Esophagus (tissue), 2 donors: Measurements from ENCODE around the gene MORN2. TPM values are rescaled to one million over a fixed set of nuclear protein-coding genes. Genes with fewer than 3 reads are reported as not detected.

Experiments
- H3K27ac ChIP-seq, 2 donors: one replicate each; pipeline ENCODE4 v1.5.1; 2013; ENCODE audit warnings: low read depth in 2 of 2, mild to moderate bottlenecking in 2 of 2, inconsistent platforms in 1 of 2, low read length in 1 of 2, moderate library complexity in 1 of 2
- H3K27me3 ChIP-seq, 2 donors: one replicate each; pipeline ENCODE4 v1.6.1; 2013; ENCODE audit warnings: low read length in 2 of 2, control low read depth in 1 of 2, mild to moderate bottlenecking in 1 of 2; ENCODE audit not compliant: insufficient read depth in 2 of 2, control insufficient read depth in 1 of 2
- H3K36me3 ChIP-seq, 2 donors: one replicate each; pipeline ENCODE4 v1.6.1; 2013; ENCODE audit warnings: low read length in 1 of 2; ENCODE audit not compliant: control insufficient read depth in 2 of 2, insufficient read depth in 2 of 2
- H3K4me1 ChIP-seq, 2 donors: one replicate each; pipeline ENCODE4 v1.6.1; 2013; ENCODE audit warnings: low read length in 1 of 2; ENCODE audit not compliant: control insufficient read depth in 2 of 2, insufficient read depth in 2 of 2
- H3K4me3 ChIP-seq, 2 donors: one replicate each; pipeline ENCODE4 v1.5.1; 2013; ENCODE audit warnings: low read length in 2 of 2, mild to moderate bottlenecking in 2 of 2, low read depth in 1 of 2, moderate library complexity in 1 of 2
- H3K9me3 ChIP-seq, 2 donors: one replicate each; pipeline ENCODE4 v1.6.1; 2013; ENCODE audit warnings: mild to moderate bottlenecking in 2 of 2, low read depth in 1 of 2, low read length in 1 of 2, moderate library complexity in 1 of 2; ENCODE audit not compliant: control insufficient read depth in 2 of 2, insufficient read depth in 1 of 2
- WGBS, 2 donors: extraction: QIAGEN DNeasy Blood & Tissue Kit; methylation state at CpG; one replicate each; pipeline ENCODE4 v1.1.7; 2013; 5-methylcytosine and 5-hydroxymethylcytosine counted together
- polyA plus RNA-seq, 2 donors: library from polyadenylated mRNA; stranded (reverse); fragments of 200-250 nt; gene quantifications; one replicate each; pipeline ENCODE4 v1.2.3, GENCODE V29; 2013
- donor health status: healthy with polysubstance abuse.
- donor health status: Bipolar disorder and iron deficiency.

The MORN2 gene
- polyA plus RNA-seq, 2 donors, result 17.7 to 23.1 TPM

DNA sequence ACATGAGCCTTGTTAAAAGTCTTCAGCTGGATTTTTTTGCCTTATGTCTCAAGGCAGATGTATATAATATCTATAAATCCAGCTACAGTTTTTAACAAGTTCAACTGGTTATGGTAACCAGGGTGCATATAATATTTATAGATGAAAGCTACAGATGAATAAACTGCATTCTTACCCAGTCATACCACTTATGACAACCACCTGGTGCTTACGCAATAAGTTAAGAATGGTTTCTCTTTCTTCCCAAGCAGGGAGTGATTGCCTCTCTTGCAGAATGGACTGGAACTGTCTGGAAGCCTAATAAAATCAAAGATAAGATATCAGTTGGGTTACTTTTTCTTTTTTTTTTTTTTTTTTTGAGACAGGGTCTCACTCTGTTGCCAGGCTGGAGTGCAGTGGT is 19.6 kb upstream of the MORN2 start:
- H3K27me3 ChIP-seq, result no peaks in the 10 kb centered on the region
- WGBS, 2 donors, result 86 to 100% methylated on average over 1 of the region's 1 CpG
- peaks cover 0 to 7% of the 10 kb centered on the region in 2 donors for H3K36me3 ChIP-seq
- peak overlapping the region in 1 of 2 donors; percentile 57 for H3K27ac ChIP-seq
- H3K4me1 ChIP-seq, result no peaks in the 10 kb centered on the region
- no peak overlapping the region for H3K4me3 ChIP-seq
- no peaks in the 10 kb centered on the region for H3K9me3 ChIP-seq

DNA sequence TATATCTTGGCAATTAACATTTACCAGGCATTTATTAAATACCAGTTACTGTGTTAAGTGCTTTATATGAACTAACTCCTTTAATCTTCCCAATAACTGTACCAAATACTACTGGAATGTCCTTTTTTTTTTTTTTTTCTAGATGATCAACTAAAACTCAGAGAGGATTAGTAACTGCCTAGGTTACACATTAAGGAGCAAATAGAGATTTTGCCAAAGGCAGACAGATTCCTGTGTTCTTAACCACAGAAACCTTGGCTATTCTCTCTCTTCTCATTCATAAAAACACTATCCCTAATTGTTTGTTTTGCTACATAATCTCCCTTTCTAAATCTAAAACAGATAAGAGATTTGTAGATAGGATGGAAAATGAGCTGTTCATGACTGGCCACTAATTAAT is 13.3 kb upstream of the MORN2 start:
- Histone ChIP-seq H3K27me3 (no peaks in the 10 kb centered on the region), H3K9me3 (no peaks in the 10 kb centered on the region), H3K27ac (no peak overlapping the region), H3K4me3 (no peak overlapping the region), H3K4me1 (no peaks in the 10 kb centered on the region), H3K36me3 (peaks cover 0 to 3% of the 10 kb centered on the region in 2 donors)

DNA sequence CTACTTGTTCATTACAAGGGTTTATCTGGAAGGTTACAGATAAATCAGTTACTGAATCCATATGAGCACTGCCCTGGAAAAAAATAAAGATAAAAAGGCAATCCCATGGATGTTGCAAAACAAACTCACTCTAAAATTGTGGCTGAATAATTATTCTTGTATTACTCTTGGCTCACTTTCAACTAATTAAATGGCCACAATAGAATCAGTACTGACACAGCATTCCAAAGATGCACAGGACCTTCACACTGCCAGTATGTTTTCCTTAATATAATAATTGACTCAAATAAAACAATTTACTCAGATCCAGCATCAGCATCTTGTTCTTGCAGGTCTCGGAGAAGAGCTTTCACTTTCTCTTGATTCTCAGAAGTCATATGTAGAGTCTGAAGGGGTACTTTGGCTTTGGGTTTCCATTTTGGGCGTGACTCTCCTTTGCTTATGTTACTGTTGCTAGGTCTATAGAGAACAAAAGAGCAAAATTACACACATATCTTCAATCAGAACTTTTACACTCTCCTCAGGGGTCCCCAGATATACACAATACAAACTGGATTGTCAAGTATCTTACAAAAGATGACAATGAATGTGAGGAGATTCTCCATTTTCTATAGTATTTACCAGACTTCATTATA is 12.6 kb upstream of the MORN2 start:
- Histone ChIP-seq H3K36me3 (peaks cover 0 to 3% of the 10 kb centered on the region in 2 donors), H3K27ac (no peak overlapping the region), H3K9me3 (no peaks in the 10 kb centered on the region), H3K4me3 (no peak overlapping the region), H3K27me3 (no peaks in the 10 kb centered on the region), H3K4me1 (no peaks in the 10 kb centered on the region)
- WGBS, 2 donors, result 69 to 80% methylated on average over 2 of the region's 2 CpGs

DNA sequence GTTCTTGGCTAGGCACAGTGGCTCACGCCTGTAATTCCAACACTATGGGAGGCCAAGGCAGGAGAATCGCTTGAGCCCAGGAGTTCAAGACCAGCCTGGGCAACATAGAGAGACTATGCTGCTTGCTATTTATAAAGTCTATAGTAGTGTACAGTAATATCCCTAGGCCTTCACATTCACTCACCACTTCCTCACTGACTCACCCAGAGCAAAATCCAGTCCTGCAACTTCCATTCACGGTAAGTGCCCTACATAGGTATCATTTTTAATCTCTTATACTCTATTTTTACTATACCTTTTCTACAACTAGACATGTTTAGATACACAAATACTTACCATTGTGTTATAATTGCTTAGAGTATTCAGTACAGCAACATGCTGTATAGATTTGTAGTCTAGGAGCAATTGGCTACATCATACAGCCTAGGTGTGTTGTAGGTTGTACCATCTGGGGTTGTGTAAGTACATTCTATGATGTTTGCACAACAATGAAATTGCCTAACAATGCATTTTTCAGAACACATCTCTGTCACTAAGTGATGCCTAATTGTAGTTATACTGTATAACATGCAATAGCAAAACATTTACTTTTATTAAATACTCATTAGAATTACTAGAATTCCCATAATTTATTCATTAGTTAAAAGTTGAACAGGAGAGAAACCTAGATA is 8.9 kb upstream of the MORN2 start:
- no peaks in the 10 kb centered on the region for H3K36me3 ChIP-seq
- no peaks in the 10 kb centered on the region for H3K4me1 ChIP-seq
- no peak overlapping the region for H3K4me3 ChIP-seq
- H3K27me3 ChIP-seq, result no peaks in the 10 kb centered on the region
- no peaks in the 10 kb centered on the region for H3K9me3 ChIP-seq
- 81 to 86% methylated on average over 3 of the region's 3 CpGs for WGBS, 2 donors
- H3K27ac ChIP-seq, result no peak overlapping the region

DNA sequence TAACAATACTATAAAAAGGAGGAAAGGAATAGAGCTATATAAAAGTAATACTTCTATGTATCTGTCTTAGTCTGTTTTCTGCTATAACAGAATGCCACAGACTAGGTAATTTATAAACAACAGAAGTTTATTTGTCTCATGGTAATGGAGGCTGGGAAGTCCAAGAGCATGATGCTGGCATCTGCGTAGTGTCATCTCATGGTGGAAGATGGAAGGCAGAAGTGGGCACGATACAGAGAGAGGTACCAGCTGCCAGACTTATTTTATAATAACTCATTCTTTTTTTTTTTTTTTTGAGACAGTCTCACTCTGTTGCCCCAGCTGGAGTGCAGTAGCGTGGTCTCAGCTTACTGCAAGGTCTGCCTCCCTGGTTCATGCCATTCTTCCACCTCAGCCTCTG is 4.3 kb upstream of the MORN2 start:
- H3K4me3 ChIP-seq, result no peak overlapping the region
- H3K4me1 ChIP-seq, result no peaks in the 10 kb centered on the region
- H3K27ac ChIP-seq, result no peak overlapping the region
- no peaks in the 10 kb centered on the region for H3K27me3 ChIP-seq
- no peaks in the 10 kb centered on the region for H3K9me3 ChIP-seq
- no peaks in the 10 kb centered on the region for H3K36me3 ChIP-seq
- 98 to 100% methylated on average over 3 of the region's 3 CpGs for WGBS, 2 donors

DNA sequence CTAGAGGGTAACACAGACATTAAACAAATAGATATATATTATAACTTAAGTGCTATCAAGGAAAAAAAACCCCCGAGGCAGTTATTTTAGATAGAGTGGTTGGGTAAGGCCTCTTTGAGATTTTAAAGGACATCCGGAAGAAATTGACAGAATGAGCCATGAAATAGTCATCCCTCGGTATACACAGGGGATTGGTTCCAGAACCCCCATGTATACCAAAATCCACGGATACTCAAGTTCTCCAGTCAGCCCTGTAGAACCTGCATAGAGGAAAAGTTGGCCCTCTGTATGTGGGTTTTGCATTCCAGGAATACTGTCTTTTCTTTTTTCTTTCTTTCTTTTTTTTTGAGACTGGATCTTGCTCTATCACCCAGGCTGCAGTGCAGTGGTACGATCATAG is 2.0 kb upstream of the MORN2 start:
- 75 to 78% methylated on average over 5 of the region's 5 CpGs for WGBS, 2 donors
- no peaks in the 10 kb centered on the region for H3K4me1 ChIP-seq

DNA sequence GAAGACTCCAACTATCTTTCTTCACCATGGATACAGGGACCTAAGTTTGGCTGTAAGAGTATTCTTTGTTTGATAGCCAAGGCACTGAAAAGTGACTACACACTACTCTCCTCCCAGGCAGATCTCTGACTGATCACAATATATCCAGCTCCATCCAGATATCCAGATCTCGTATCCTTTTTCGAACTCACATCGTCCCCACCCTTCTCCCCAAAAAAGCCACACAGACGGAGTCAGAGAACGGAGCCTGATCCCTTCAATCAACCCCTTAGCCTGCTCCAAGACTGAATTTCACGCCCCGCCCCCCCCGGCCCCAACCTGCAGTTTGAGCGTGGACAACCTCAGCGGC is 575 bp upstream of the MORN2 start:
- H3K4me3 ChIP-seq, result peak overlapping the region; percentile 92 to 93
- no peaks in the 10 kb centered on the region for H3K9me3 ChIP-seq
- WGBS, 2 donors, result 1 to 2% methylated on average over 10 of the region's 10 CpGs
- no peaks in the 10 kb centered on the region for H3K36me3 ChIP-seq
- peak overlapping the region; percentile 64 to 78 for H3K27ac ChIP-seq
- no peaks in the 10 kb centered on the region for H3K4me1 ChIP-seq
- no peaks in the 10 kb centered on the region for H3K27me3 ChIP-seq

More for the DNA sequence above, 2.0 kb upstream of the MORN2 start:
- H3K36me3 ChIP-seq, result no peaks in the 10 kb centered on the region
- H3K9me3 ChIP-seq, result no peaks in the 10 kb centered on the region
- H3K27me3 ChIP-seq, result no peaks in the 10 kb centered on the region
- H3K27ac ChIP-seq, result no peak overlapping the region
- H3K4me3 ChIP-seq, result no peak overlapping the region

DNA sequence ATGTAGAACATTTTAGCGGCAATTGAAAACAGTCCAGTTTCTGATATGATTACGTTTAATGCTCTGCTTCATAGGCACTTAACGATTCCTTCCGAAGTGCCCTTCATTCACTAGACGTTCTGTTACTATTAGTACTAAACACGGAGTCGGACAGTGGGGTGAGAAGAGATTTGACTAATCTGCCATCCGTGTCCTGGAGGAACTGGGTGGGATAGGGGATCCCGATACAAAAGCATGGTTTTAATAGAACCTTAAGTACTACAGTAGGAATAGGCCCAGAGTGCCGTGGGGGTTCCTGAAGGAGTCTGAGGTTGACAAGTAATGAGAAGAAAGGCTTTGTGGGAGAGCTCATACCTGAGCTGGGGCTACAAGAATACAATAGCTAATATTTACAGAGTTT is 631 bp downstream of the MORN2 start:
- 21 to 32% methylated on average over 10 of the region's 10 CpGs for WGBS, 2 donors
- Histone ChIP-seq H3K27ac (no peak overlapping the region), H3K4me1 (no peaks in the 10 kb centered on the region)

DNA sequence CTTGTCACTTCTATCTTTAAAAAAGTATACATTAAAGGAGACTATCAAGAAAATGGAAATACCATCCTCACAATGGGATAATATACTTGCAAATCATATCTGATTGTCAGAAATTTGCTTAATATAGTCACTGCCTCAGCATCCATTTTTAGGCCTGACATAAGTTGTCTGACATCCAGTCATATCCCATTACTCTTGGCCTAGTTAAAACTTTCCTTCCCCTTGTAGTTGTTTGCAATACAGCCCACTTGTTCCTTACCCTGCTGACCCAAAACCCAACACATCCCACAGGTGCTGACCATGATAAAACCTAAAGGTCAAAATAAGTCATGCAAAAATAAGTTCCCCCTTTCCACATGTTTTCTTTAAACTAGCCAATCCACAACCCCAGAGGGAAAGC is 10.3 kb downstream of the MORN2 start:
- no peaks in the 10 kb centered on the region for H3K36me3 ChIP-seq
- H3K4me1 ChIP-seq, result no peaks in the 10 kb centered on the region
- H3K27ac ChIP-seq, result no peak overlapping the region
- H3K9me3 ChIP-seq, result no peaks in the 10 kb centered on the region
- H3K4me3 ChIP-seq, result no peak overlapping the region
- H3K27me3 ChIP-seq, result no peaks in the 10 kb centered on the region

More for the DNA sequence above, 631 bp downstream of the MORN2 start:
- Histone ChIP-seq H3K9me3 (no peaks in the 10 kb centered on the region), H3K36me3 (no peaks in the 10 kb centered on the region), H3K4me3 (peak overlapping the region; percentile 92 to 93), H3K27me3 (no peaks in the 10 kb centered on the region)

DNA sequence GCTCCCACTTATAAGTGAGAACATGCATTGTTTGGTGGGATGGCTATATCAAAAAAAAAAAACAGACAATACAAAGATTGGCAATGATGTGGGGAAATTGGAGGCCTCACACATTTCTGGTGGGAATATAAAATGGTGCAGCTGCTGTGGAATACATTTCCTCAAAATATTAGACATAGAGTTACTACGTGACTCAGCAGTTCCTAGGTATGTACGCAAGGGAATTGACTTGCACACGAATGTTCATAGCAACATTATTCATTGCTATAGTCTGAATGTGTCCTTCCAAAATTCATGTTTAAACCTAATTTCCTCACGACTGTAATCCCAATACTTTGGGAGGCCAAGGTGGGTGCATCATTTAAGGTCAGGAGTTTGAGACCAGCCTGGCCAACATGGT is 11.6 kb downstream of the MORN2 start:
- no peak overlapping the region for H3K27ac ChIP-seq
- H3K4me3 ChIP-seq, result no peak overlapping the region
- no peaks in the 10 kb centered on the region for H3K36me3 ChIP-seq
- no peaks in the 10 kb centered on the region for H3K4me1 ChIP-seq
- H3K27me3 ChIP-seq, result no peaks in the 10 kb centered on the region
- 92 to 94% methylated on average over 4 of the region's 4 CpGs for WGBS, 2 donors
- no peaks in the 10 kb centered on the region for H3K9me3 ChIP-seq
